Measurements from ENCODE around the gene CIDEC. TPM values are rescaled to one million over a fixed set of nuclear protein-coding genes. Genes with fewer than 3 reads are reported as not detected.

Gene CIDEC
- total and polyA plus RNA-seq, 4 donors, result 0.28 to 4.2 (median 0.59) TPM; not detected in 1

DNA sequence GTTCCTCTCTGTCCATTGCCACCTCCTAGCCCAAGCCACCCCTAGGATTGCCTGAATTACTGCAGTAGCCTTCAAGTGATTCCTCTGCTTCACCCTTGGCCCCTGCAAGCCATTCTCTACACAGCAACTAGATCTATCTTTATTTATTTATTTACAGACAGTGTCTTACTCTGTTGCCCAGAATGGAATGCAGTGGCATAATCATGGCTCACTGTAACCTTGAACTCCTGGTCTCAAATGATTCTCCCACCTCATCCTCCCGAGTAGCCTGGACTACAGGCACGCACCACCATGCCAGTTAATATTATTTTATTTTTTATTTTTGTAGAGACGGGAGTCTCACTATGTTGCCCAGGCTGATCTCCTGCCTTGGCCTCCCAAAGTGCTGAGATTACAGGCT lies 8.5 kb upstream of the CIDEC start (continued):
- no peak for TF ChIP-seq GABPA (IDR thresholded peaks at IDR 0.05 in 1 of 2, conservative IDR thresholded peaks at IDR 0.05 in 1 of 2)

DNA sequence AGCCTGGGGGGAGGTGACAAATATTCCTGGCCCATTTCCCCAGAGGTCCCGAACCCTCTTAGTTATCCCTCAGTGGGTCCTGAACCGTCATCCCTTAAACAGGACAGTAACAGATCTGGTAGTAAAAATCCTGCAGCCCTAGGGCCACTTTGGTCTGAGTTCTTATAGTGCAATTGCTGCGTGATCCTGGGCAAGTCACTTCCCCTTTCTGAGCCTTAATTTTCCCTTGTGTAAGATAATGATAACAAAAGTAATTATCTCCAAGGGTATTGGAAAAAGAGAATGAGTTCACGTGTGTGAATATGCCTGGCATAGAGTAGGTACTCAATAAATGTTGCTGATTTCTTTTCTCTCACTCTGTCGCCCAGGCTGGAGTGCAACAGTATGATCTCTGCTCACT lies 7.4 kb upstream of the CIDEC start:
- Histone ChIP-seq H3K9ac (ENCODE audit: low read depth in 1 of 2, low read length in 2 of 2) (no peak overlapping the region), H3K27me3 (ENCODE audit: control insufficient read depth in 4 of 4, insufficient read depth in 4 of 4, low read length in 3 of 4) (no peaks in the 10 kb centered on the region), H3K9me3 (ENCODE audit: control insufficient read depth in 4 of 4, low read length in 3 of 4) (no peaks in the 10 kb centered on the region), H3K4me3 (ENCODE audit: low read depth in 1 of 3, low read length in 3 of 3) (no peak overlapping the region), H3K4me1 (ENCODE audit: control insufficient read depth in 4 of 4, insufficient read depth in 4 of 4, low read length in 3 of 4) (peaks cover 2 to 12% (median 6%) of the 10 kb centered on the region in 4 donors), H3K36me3 (ENCODE audit: control insufficient read depth in 4 of 4, insufficient read depth in 3 of 4, low read depth in 1 of 4, low read length in 3 of 4) (no peaks in the 10 kb centered on the region), H3K27ac (ENCODE audit: low read depth in 1 of 2, low read length in 2 of 2) (no peak overlapping the region)
- no peak for TF ChIP-seq NR2F2 (IDR thresholded peaks at IDR 0.05)
- TF ChIP-seq YY1 (IDR thresholded peaks at IDR 0.05), result no peak
- no peak for TF ChIP-seq JUND (IDR thresholded peaks at IDR 0.05)
- no peak for TF ChIP-seq FOXA2 (IDR thresholded peaks at IDR 0.05)
- no peak for TF ChIP-seq RXRA (IDR thresholded peaks at IDR 0.05)
- no peak for TF ChIP-seq FOXA1 (IDR thresholded peaks at IDR 0.05)
- no peak for TF ChIP-seq TAF1 (conservative IDR thresholded peaks at IDR 0.05)
- TF ChIP-seq, protein P1, sequence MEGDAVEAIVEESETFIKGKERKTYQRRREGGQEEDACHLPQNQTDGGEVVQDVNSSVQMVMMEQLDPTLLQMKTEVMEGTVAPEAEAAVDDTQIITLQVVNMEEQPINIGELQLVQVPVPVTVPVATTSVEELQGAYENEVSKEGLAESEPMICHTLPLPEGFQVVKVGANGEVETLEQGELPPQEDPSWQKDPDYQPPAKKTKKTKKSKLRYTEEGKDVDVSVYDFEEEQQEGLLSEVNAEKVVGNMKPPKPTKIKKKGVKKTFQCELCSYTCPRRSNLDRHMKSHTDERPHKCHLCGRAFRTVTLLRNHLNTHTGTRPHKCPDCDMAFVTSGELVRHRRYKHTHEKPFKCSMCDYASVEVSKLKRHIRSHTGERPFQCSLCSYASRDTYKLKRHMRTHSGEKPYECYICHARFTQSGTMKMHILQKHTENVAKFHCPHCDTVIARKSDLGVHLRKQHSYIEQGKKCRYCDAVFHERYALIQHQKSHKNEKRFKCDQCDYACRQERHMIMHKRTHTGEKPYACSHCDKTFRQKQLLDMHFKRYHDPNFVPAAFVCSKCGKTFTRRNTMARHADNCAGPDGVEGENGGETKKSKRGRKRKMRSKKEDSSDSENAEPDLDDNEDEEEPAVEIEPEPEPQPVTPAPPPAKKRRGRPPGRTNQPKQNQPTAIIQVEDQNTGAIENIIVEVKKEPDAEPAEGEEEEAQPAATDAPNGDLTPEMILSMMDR (IDR thresholded peaks at IDR 0.05; ENCODE audit: low read depth, low read length, missing input control), result no peak
- no peak for TF ChIP-seq MAX (IDR thresholded peaks at IDR 0.05)
- TF ChIP-seq, protein P2, sequence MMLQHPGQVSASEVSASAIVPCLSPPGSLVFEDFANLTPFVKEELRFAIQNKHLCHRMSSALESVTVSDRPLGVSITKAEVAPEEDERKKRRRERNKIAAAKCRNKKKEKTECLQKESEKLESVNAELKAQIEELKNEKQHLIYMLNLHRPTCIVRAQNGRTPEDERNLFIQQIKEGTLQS (IDR thresholded peaks at IDR 0.05), result no peak
- TF ChIP-seq EGR1 (IDR thresholded peaks at IDR 0.05; ENCODE audit: low read depth in 2 of 2), result no peak
- no peak for TF ChIP-seq GABPA (IDR thresholded peaks at IDR 0.05 in 1 of 2, conservative IDR thresholded peaks at IDR 0.05 in 1 of 2)
- TF ChIP-seq RAD21 (IDR thresholded peaks at IDR 0.05), result no peak
- TF ChIP-seq HNF4A (conservative IDR thresholded peaks at IDR 0.05), result no peak
- no peak for TF ChIP-seq SP1 (IDR thresholded peaks at IDR 0.05)
- TF ChIP-seq, protein P3, sequence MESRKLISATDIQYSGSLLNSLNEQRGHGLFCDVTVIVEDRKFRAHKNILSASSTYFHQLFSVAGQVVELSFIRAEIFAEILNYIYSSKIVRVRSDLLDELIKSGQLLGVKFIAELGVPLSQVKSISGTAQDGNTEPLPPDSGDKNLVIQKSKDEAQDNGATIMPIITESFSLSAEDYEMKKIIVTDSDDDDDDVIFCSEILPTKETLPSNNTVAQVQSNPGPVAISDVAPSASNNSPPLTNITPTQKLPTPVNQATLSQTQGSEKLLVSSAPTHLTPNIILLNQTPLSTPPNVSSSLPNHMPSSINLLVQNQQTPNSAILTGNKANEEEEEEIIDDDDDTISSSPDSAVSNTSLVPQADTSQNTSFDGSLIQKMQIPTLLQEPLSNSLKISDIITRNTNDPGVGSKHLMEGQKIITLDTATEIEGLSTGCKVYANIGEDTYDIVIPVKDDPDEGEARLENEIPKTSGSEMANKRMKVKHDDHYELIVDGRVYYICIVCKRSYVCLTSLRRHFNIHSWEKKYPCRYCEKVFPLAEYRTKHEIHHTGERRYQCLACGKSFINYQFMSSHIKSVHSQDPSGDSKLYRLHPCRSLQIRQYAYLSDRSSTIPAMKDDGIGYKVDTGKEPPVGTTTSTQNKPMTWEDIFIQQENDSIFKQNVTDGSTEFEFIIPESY (IDR thresholded peaks at IDR 0.05), result no peak
- no peak for TF ChIP-seq REST (IDR thresholded peaks at IDR 0.05)
- DNase-seq (ENCODE audit: low spot score), result no peak
- 91% methylated on average over 5 of the region's 5 CpGs for WGBS

Measured in liver (tissue), 9 donors.